ENCODE measurements around the gene TRIM3.

- TF ChIP-seq, protein P1, sequence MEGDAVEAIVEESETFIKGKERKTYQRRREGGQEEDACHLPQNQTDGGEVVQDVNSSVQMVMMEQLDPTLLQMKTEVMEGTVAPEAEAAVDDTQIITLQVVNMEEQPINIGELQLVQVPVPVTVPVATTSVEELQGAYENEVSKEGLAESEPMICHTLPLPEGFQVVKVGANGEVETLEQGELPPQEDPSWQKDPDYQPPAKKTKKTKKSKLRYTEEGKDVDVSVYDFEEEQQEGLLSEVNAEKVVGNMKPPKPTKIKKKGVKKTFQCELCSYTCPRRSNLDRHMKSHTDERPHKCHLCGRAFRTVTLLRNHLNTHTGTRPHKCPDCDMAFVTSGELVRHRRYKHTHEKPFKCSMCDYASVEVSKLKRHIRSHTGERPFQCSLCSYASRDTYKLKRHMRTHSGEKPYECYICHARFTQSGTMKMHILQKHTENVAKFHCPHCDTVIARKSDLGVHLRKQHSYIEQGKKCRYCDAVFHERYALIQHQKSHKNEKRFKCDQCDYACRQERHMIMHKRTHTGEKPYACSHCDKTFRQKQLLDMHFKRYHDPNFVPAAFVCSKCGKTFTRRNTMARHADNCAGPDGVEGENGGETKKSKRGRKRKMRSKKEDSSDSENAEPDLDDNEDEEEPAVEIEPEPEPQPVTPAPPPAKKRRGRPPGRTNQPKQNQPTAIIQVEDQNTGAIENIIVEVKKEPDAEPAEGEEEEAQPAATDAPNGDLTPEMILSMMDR (IDR thresholded peaks at IDR 0.05; ENCODE audit: low read length) = no peak
- TF ChIP-seq EZH2 (IDR thresholded peaks at IDR 0.05; ENCODE audit: borderline replicate concordance, low read length) = no peak
Measured at GRCh38 chr11:6488821-6489220, 15.1 kb upstream of the TRIM3 start.

Data from OCI-LY1 (cell line).